ENCODE results near the gene ADAM17.

ADAM17 gene

DNA sequence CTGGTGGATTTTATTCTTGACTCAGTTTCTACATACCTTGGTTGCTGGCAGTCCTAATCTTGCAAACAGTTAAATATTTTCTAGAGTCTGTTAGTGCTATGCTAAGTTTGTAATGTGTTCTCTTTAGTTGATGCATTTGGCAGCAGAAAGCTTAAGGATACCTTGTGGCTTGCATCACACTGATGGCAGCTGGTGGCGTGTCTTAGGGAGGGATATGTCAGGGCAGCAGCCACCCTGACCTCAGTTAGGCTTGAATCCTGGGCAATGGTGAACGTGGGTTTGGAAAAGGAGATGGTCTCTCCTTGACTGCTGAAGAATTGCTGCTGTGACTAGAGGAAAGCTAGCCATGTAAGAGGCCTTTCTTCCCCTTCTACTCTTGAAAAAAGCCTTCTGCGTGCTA lies 77.1 kb downstream of the ADAM17 start:
- H3K27me3 ChIP-seq (ENCODE audit: control insufficient read depth, insufficient read depth, low read length) = no peaks in the 10 kb centered on the region
- H3K4me3 ChIP-seq (ENCODE audit: low read length) = no peak overlapping the region
- H3K9ac ChIP-seq (ENCODE audit: low read length) = no peak overlapping the region
- H3K36me3 ChIP-seq (ENCODE audit: control insufficient read depth, low read depth, low read length) = peaks cover under 1% of the 10 kb centered on the region
- H3K27ac ChIP-seq (ENCODE audit: low read length) = no peak overlapping the region
- H3K4me1 ChIP-seq (ENCODE audit: control insufficient read depth, low read depth, low read length) = no peaks in the 10 kb centered on the region
- H3K9me3 ChIP-seq (ENCODE audit: control insufficient read depth, low read depth, low read length) = no peaks in the 10 kb centered on the region

GRCh38 chr2:9477914-9478313 lies 77.7 kb downstream of the ADAM17 start:
- Histone ChIP-seq H3K9me3 (ENCODE audit: control insufficient read depth, low read depth, low read length) (no peaks in the 10 kb centered on the region), H3K4me1 (ENCODE audit: control insufficient read depth, low read depth, low read length) (no peaks in the 10 kb centered on the region), H3K27me3 (ENCODE audit: control insufficient read depth, insufficient read depth, low read length) (no peaks in the 10 kb centered on the region), H3K4me3 (ENCODE audit: low read length) (no peak overlapping the region), H3K36me3 (ENCODE audit: control insufficient read depth, low read depth, low read length) (peaks cover 6% of the 10 kb centered on the region), H3K9ac (ENCODE audit: low read length) (no peak overlapping the region), H3K27ac (ENCODE audit: low read length) (no peak overlapping the region)

- H3K4me1 ChIP-seq (ENCODE audit: control insufficient read depth, low read depth, low read length) = no peaks in the 10 kb centered on the region
- H3K27ac ChIP-seq (ENCODE audit: low read length) = no peak within 1 kb of the TSS
- peaks cover 29% of the 10 kb centered on the region for H3K36me3 ChIP-seq (ENCODE audit: control insufficient read depth, low read depth, low read length)
- no peak within 1 kb of the TSS for H3K9ac ChIP-seq (ENCODE audit: low read length)
- H3K9me3 ChIP-seq (ENCODE audit: control insufficient read depth, low read depth, low read length) = no peaks in the 10 kb centered on the region
- H3K27me3 ChIP-seq (ENCODE audit: control insufficient read depth, insufficient read depth, low read length) = no peaks in the 10 kb centered on the region
- no peak within 1 kb of the TSS for H3K4me3 ChIP-seq (ENCODE audit: low read length)
These were observed 81.1 kb downstream of the ADAM17 start, which contains the start of gene IAH1 for GRCh38 chr2:9474361-9475057. Gene IAH1 (plus strand): TSS chr2:9474551. CDS start chr2:9474567, 16 bp downstream.

- Histone ChIP-seq H3K9ac (ENCODE audit: low read length) (no peak overlapping the region), H3K27ac (ENCODE audit: low read length) (no peak overlapping the region), H3K27me3 (ENCODE audit: control insufficient read depth, insufficient read depth, low read length) (no peaks in the 10 kb centered on the region), H3K36me3 (ENCODE audit: control insufficient read depth, low read depth, low read length) (peaks cover 34% of the 10 kb centered on the region), H3K9me3 (ENCODE audit: control insufficient read depth, low read depth, low read length) (no peaks in the 10 kb centered on the region), H3K4me1 (ENCODE audit: control insufficient read depth, low read depth, low read length) (no peaks in the 10 kb centered on the region), H3K4me3 (ENCODE audit: low read length) (no peak overlapping the region)
These were observed 81.7 kb downstream of the ADAM17 start for GRCh38 chr2:9473985-9474360.

DNA sequence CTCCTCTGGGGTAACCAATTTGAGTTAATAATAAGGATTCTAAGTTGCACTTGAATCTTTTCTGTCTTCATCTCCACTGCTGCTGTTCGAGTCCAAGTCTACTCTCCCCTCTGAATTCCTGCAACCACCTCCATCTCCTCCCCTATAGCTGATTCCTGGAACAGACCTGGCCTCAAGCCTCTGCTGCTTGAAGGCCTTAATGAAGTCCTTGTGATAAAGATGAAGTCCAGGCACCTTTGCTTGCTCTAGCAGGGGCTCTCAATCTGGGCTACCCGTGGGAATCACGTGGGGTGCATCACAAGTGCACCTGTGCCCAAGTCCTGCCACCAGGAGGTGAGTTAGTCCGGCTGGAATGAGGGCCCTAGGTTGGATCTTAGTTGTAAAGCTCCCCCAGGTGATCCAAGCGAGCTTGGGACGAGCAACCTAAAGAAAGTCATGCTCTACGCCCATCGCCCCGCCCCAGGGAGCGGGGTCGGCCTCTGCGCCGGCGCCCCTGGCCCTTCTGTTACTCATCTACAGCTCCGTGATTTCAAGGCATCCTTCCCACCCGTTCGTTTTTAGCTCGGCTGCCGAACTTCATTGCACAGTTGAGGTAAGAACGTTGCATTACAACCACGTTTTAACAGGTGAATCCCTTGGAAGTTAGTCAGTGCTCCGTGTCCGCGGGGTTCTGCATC lies 82.2 kb downstream of the ADAM17 start:
- no peak overlapping the region for H3K27ac ChIP-seq (ENCODE audit: low read length)
- no peaks in the 10 kb centered on the region for H3K27me3 ChIP-seq (ENCODE audit: control insufficient read depth, insufficient read depth, low read length)
- H3K9me3 ChIP-seq (ENCODE audit: control insufficient read depth, low read depth, low read length) = no peaks in the 10 kb centered on the region
- no peak overlapping the region for H3K4me3 ChIP-seq (ENCODE audit: low read length)
- no peak overlapping the region for H3K9ac ChIP-seq (ENCODE audit: low read length)
- peaks cover 35% of the 10 kb centered on the region for H3K36me3 ChIP-seq (ENCODE audit: control insufficient read depth, low read depth, low read length)
- no peaks in the 10 kb centered on the region for H3K4me1 ChIP-seq (ENCODE audit: control insufficient read depth, low read depth, low read length)

DNA sequence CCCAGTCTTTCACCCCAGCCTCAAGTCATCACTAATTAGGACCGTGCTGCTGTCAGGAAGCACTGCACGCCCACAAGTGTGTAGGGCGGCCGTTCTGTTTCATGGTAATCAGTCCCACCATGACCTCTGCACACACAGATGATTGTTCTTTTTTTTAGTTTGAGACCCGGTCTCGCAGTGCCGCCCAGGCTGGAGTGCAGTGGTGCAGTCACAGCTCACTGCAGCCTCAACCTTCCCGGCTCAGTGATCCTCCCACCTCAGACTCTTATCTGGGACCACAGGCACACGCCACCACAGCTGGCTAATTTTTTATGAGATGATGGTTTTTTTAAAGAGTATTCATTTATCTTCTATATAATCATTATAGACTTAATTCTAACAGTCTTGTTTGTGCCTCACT lies 83.1 kb downstream of the ADAM17 start:
- no peaks in the 10 kb centered on the region for H3K4me1 ChIP-seq (ENCODE audit: control insufficient read depth, low read depth, low read length)
- H3K9ac ChIP-seq (ENCODE audit: low read length) = no peak overlapping the region
- no peaks in the 10 kb centered on the region for H3K27me3 ChIP-seq (ENCODE audit: control insufficient read depth, insufficient read depth, low read length)
- H3K27ac ChIP-seq (ENCODE audit: low read length) = no peak overlapping the region
- peaks cover 39% of the 10 kb centered on the region for H3K36me3 ChIP-seq (ENCODE audit: control insufficient read depth, low read depth, low read length)
- no peaks in the 10 kb centered on the region for H3K9me3 ChIP-seq (ENCODE audit: control insufficient read depth, low read depth, low read length)
- no peak overlapping the region for H3K4me3 ChIP-seq (ENCODE audit: low read length)

DNA sequence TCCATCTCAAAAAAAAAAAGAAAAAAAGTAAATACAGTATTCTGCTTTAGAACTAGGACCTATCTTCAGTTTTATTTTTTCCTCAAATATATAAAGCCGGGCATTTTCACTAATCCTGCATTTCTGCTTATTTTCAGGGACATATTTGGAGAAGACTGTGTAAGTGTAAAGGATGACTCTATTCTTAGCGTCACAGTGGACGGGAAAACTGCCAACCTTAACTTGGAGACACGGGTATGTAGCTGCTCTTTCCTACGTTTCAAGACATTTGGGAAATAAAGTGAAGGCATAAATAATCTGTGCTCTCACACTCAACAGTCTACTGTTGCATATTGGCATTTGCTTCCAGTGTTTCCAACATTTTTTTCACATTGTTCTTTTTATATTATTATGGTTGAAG lies 84.4 kb downstream of the ADAM17 start:
- Histone ChIP-seq H3K4me1 (ENCODE audit: control insufficient read depth, low read depth, low read length) (no peaks in the 10 kb centered on the region), H3K27ac (ENCODE audit: low read length) (no peak overlapping the region), H3K9ac (ENCODE audit: low read length) (no peak overlapping the region), H3K4me3 (ENCODE audit: low read length) (no peak overlapping the region), H3K9me3 (ENCODE audit: control insufficient read depth, low read depth, low read length) (no peaks in the 10 kb centered on the region), H3K27me3 (ENCODE audit: control insufficient read depth, insufficient read depth, low read length) (no peaks in the 10 kb centered on the region), H3K36me3 (ENCODE audit: control insufficient read depth, low read depth, low read length) (peaks cover 40% of the 10 kb centered on the region)

DNA sequence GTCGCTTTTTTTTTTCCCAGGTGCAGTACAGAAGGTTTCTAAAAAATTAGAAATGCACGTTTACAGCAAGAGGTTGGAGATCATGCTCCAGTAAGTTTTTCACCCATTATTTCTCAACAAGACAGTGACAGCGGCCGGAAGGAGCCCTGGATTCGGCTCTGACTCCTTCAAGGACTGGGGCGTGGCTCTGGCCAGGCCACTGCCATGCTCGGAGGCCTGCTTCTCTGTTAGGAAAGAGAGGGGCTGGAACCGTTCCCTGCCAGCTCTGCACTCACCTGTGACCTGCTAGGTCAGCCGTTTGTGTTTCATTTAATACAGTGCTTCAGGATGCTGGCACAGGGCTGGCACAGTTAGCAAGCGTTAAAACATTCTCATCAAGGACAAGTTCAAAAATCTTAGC lies 87.9 kb downstream of the ADAM17 start:
- Histone ChIP-seq H3K27ac (ENCODE audit: low read length) (no peak overlapping the region), H3K27me3 (ENCODE audit: control insufficient read depth, insufficient read depth, low read length) (no peaks in the 10 kb centered on the region), H3K9ac (ENCODE audit: low read length) (no peak overlapping the region), H3K4me3 (ENCODE audit: low read length) (no peak overlapping the region), H3K9me3 (ENCODE audit: control insufficient read depth, low read depth, low read length) (no peaks in the 10 kb centered on the region), H3K4me1 (ENCODE audit: control insufficient read depth, low read depth, low read length) (no peaks in the 10 kb centered on the region), H3K36me3 (ENCODE audit: control insufficient read depth, low read depth, low read length) (peaks cover 52% of the 10 kb centered on the region)

DNA sequence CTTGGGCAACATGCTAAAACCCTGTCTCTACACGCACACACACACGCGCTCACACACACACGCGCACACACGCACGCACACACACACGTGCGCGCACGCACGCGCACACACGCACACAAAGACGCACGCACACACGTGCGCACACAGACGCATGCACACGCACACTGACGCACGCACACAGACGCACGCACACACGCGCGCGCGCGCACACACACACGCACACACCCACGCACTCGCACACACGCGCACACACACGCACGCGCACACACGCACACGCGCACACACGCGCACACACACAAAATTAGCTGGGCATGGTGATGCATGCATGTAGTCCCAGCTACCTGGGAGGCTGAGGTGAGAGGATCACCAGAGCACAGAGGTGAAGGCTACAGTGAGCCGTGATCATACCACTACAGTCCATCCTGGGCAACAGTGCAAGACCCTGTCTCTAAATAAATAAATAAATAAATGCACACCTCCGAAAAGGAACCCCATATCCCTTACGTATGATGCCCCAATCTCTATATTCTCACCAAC lies 89.4 kb downstream of the ADAM17 start:
- no peaks in the 10 kb centered on the region for H3K27me3 ChIP-seq (ENCODE audit: control insufficient read depth, insufficient read depth, low read length)
- H3K9ac ChIP-seq (ENCODE audit: low read length) = no peak overlapping the region
- H3K36me3 ChIP-seq (ENCODE audit: control insufficient read depth, low read depth, low read length) = peaks cover 49% of the 10 kb centered on the region
- no peak overlapping the region for H3K27ac ChIP-seq (ENCODE audit: low read length)
- no peak overlapping the region for H3K4me3 ChIP-seq (ENCODE audit: low read length)
- no peaks in the 10 kb centered on the region for H3K4me1 ChIP-seq (ENCODE audit: control insufficient read depth, low read depth, low read length)
- no peaks in the 10 kb centered on the region for H3K9me3 ChIP-seq (ENCODE audit: control insufficient read depth, low read depth, low read length)

DNA sequence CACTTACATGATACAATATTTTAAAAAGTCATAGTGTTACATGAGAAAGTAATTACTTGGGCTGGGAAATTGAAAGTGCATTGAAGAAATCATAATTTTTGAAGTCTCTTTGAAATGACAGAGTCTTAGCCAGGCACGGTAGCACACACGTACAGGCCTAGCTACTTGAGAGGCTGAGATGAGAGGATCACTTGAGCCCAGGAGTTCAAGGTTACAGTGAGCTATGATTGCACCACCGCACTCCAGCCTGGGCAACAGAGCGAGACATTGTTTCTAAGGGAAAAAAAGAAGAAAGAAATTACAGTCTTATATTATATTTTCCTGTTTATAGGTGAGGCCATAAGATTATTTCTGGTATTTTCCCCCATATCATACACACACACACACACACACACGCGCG lies 90.5 kb downstream of the ADAM17 start:
- Histone ChIP-seq H3K9me3 (ENCODE audit: control insufficient read depth, low read depth, low read length) (no peaks in the 10 kb centered on the region), H3K4me3 (ENCODE audit: low read length) (no peak overlapping the region), H3K27me3 (ENCODE audit: control insufficient read depth, insufficient read depth, low read length) (no peaks in the 10 kb centered on the region), H3K9ac (ENCODE audit: low read length) (no peak overlapping the region), H3K27ac (ENCODE audit: low read length) (no peak overlapping the region), H3K4me1 (ENCODE audit: control insufficient read depth, low read depth, low read length) (no peaks in the 10 kb centered on the region), H3K36me3 (ENCODE audit: control insufficient read depth, low read depth, low read length) (peaks cover 50% of the 10 kb centered on the region)

- Histone ChIP-seq H3K4me1 (ENCODE audit: control insufficient read depth, low read depth, low read length) (no peaks in the 10 kb centered on the region), H3K4me3 (ENCODE audit: low read length) (no peak overlapping the region), H3K27me3 (ENCODE audit: control insufficient read depth, insufficient read depth, low read length) (no peaks in the 10 kb centered on the region), H3K36me3 (ENCODE audit: control insufficient read depth, low read depth, low read length) (peaks cover 48% of the 10 kb centered on the region), H3K9me3 (ENCODE audit: control insufficient read depth, low read depth, low read length) (no peaks in the 10 kb centered on the region), H3K9ac (ENCODE audit: low read length) (no peak overlapping the region), H3K27ac (ENCODE audit: low read length) (no peak overlapping the region)
These were observed 92.0 kb downstream of the ADAM17 start for GRCh38 chr2:9463698-9464034.

All from iPS-18a (cell line).